Measurements from ENCODE around the gene GLRX. TPM values are rescaled to one million over a fixed set of nuclear protein-coding genes. Genes with fewer than 3 reads are reported as not detected.

The GLRX gene
- total and polyA plus RNA-seq, 8 donors: 1.7 to 20.9 (median 6.6) TPM

DNA sequence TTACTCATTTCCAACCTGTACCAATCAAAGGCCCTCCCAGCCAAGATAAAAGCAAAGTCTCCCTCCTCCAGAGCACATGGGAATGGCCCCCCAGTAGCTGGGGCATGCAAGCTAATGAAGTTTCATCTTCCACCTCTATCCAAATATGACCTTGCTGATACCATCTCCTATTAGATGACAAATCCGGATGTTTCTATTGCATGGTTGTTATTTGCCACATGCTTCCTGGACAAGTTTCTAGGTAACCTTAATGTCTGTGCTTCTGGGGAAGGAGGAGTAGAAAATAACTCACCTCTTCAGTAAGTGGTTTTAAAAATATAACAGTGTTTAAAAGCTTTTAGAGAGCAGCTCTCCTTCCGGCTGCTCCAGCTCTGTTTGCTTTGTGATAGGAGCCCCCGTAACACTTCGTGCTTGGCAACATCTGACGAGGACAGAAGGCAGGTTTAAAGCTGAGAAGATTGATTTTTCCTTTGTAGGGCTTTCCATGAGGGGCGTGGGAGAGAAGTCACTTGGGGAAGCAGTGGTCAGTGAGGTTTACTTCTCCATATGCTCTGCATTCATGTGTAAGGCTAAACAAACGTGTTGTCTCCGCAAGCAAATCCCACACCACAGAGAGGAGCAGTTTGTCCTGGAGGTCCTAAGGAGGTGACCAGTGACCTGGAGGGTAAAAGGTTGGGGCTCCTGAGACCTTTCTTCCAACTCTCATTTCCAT lies 40.3 kb upstream of the GLRX start:
- peak in 3 of 4 donors; percentile 13 to 30 (median 15) for ATAC-seq

GRCh38 chr5:95861864-95862561 lies 39.5 kb upstream of the GLRX start:
- intact Hi-C loops (cut with DNase I): loop anchor here in 2 of 3 donors (10.0 kb wide), 1 partner anchor 473 kb away; no protein-coding TSS in a partner anchor
- Histone ChIP-seq H3K4me3 (no peak overlapping the region), H3K36me3 (no peaks in the 10 kb centered on the region), H3K4me1 (peaks cover 26 to 52% (median 27%) of the 10 kb centered on the region in 3 donors), H3K9me3 (no peaks in the 10 kb centered on the region), H3K27ac (peak overlapping the region in 2 of 4 donors; percentile 55 to 81), H3K27me3 (no peaks in the 10 kb centered on the region)
- TF ChIP-seq, protein P1, sequence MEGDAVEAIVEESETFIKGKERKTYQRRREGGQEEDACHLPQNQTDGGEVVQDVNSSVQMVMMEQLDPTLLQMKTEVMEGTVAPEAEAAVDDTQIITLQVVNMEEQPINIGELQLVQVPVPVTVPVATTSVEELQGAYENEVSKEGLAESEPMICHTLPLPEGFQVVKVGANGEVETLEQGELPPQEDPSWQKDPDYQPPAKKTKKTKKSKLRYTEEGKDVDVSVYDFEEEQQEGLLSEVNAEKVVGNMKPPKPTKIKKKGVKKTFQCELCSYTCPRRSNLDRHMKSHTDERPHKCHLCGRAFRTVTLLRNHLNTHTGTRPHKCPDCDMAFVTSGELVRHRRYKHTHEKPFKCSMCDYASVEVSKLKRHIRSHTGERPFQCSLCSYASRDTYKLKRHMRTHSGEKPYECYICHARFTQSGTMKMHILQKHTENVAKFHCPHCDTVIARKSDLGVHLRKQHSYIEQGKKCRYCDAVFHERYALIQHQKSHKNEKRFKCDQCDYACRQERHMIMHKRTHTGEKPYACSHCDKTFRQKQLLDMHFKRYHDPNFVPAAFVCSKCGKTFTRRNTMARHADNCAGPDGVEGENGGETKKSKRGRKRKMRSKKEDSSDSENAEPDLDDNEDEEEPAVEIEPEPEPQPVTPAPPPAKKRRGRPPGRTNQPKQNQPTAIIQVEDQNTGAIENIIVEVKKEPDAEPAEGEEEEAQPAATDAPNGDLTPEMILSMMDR (IDR thresholded peaks at IDR 0.05): no peak
- DNase-seq (no peak), FAIRE-seq (no peak), ATAC-seq (no peak)
- 69 to 76% methylated on average over 8 of the region's 8 CpGs for WGBS, 2 donors

More for the DNA sequence above, 40.3 kb upstream of the GLRX start:
- H3K36me3 ChIP-seq: no peaks in the 10 kb centered on the region
- H3K27ac ChIP-seq: peak overlapping the region in 2 of 4 donors; percentile 46 to 81
- FAIRE-seq (no peak), DNase-seq (peak in 1 of 6 donors; percentile 44)
- H3K4me1 ChIP-seq: peaks cover 19 to 44% (median 21%) of the 10 kb centered on the region in 3 donors
- no peaks in the 10 kb centered on the region for H3K9me3 ChIP-seq
- no peaks in the 10 kb centered on the region for H3K27me3 ChIP-seq
- WGBS, 2 donors: 23 to 24% methylated on average over 8 of the region's 8 CpGs
- no peak overlapping the region for H3K4me3 ChIP-seq
- TF ChIP-seq, protein P1 (IDR thresholded peaks at IDR 0.05): no peak
- intact Hi-C loops (cut with DNase I): loop anchor here in 2 of 3 donors (10.0 kb wide), 1 partner anchor 472 kb away; no protein-coding TSS in a partner anchor

- DNase-seq (peak in 2 of 6 donors; percentile 43 to 66), FAIRE-seq (no peak), ATAC-seq (peak in 3 of 4 donors; percentile 3 to 50 (median 39))
- peak overlapping the region in 2 of 4 donors; percentile 55 to 81 for H3K27ac ChIP-seq
- H3K27me3 ChIP-seq: no peaks in the 10 kb centered on the region
- H3K36me3 ChIP-seq: no peaks in the 10 kb centered on the region
- intact Hi-C loops (cut with DNase I): loop anchor here in 2 of 3 donors (10.0 kb wide), 1 partner anchor 473 kb away; no protein-coding TSS in a partner anchor
- 53 to 58% methylated on average over 14 of the region's 14 CpGs for WGBS, 2 donors
- H3K9me3 ChIP-seq: no peaks in the 10 kb centered on the region
- no peak overlapping the region for H3K4me3 ChIP-seq
- H3K4me1 ChIP-seq: peaks cover 26 to 55% (median 30%) of the 10 kb centered on the region in 3 donors
- TF ChIP-seq, protein P1 (IDR thresholded peaks at IDR 0.05): no peak
Observed at GRCh38 chr5:95861221-95861863, 38.8 kb upstream of the GLRX start.

DNA sequence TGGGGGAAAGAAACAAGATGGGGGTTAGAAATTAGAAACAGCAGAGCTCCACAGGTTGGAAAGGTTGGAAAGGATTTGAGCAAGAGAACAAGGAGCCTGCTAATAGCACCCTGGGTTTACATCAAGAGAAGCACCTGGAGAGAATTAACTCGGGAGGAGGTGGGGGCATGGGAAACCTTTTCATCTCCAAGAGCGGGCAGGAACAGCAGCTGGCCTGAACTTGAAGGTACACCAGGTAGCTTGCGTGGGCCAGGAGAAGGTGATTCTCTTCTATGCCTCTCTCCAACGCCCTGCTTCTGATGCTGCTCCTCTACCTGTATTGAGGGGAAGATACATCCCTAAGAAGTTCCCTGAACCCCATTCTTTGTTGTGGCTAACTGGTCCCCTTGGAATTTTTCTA lies 37.1 kb upstream of the GLRX start:
- intact Hi-C loops (cut with DNase I): loop anchor here in 2 of 3 donors (10.0 kb wide), 1 partner anchor 475 kb away; no protein-coding TSS in a partner anchor
- FAIRE-seq (no peak), ATAC-seq (no peak), DNase-seq (no peak)
- Histone ChIP-seq H3K4me1 (peaks cover 26 to 55% (median 30%) of the 10 kb centered on the region in 3 donors), H3K27me3 (no peaks in the 10 kb centered on the region), H3K36me3 (no peaks in the 10 kb centered on the region), H3K9me3 (no peaks in the 10 kb centered on the region), H3K27ac (peak overlapping the region in 2 of 4 donors; percentile 74 to 78), H3K4me3 (no peak overlapping the region)
- TF ChIP-seq, protein P1 (IDR thresholded peaks at IDR 0.05): no peak
- 88 to 91% methylated on average over 4 of the region's 4 CpGs for WGBS, 2 donors

Measured in pancreas (tissue), 10 donors.